Measurements from ENCODE around the gene FOXA3.

Gene FOXA3

DNA sequence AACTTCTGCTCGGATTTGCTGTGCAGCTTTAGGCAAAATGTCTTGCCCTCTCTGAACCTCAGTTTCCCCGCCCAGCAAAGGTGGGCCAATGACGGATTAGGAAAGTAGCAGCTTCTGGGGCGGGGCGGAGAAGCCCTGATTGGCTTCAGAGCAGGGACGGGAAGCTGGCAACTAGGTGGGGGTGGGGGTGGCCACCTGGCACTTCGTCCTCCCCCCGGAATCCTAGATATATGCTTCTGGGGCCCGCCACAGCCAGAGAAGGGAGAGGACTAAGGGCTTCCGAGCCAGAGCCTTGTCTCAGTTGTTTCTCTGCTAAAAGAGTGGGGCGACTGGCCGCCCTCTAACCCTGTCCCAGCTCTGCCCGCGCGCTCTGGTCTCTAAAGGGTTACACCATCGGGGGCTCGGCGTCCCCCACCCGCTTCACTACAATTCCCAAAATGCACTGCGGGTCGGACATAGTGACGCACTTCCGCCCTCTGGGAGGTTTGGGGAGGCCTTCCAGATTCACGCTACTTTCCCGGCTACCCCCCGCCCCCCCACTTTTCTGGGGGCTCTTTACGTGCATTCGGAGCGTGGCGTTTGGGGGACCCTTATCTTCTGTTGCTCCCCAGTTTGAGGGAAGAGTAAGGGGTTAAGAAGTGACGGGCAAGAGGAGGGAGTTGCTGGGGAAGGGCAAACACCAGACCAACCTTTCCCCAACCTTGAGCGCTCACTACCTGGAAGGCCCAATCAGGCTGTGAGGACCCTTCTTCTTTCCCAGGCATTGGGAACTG lies 22.5 kb downstream of the FOXA3 start (continued):
- TF ChIP-seq, protein P1, sequence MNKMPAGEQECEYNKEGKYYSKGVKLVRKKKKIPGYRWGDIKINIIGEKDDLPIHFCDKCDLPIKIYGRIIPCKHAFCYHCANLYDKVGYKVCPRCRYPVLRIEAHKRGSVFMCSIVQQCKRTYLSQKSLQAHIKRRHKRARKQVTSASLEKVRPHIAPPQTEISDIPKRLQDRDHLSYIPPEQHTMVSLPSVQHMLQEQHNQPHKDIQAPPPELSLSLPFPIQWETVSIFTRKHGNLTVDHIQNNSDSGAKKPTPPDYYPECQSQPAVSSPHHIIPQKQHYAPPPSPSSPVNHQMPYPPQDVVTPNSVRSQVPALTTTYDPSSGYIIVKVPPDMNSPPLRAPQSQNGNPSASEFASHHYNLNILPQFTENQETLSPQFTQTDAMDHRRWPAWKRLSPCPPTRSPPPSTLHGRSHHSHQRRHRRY (tag by site-specific recombination; IDR thresholded peaks at IDR 0.05): no peak
- no peak for TF ChIP-seq ZNF654 (tag by site-specific recombination; IDR thresholded peaks at IDR 0.05; ENCODE audit: low read depth)
- no peak for TF ChIP-seq ZNF658 (tag by site-specific recombination; IDR thresholded peaks at IDR 0.05)
- TF ChIP-seq HOXA7 (CRISPR knock-in tag; IDR thresholded peaks at IDR 0.05; ENCODE audit: borderline replicate concordance): no peak
- TF ChIP-seq ZBTB49 (tag by site-specific recombination; IDR thresholded peaks at IDR 0.05; ENCODE audit: low read depth): no peak
- TF ChIP-seq IKZF3 (tag by site-specific recombination; IDR thresholded peaks at IDR 0.05): no peak
- TF ChIP-seq KLF7 (tag by site-specific recombination; IDR thresholded peaks at IDR 0.05; ENCODE audit: borderline replicate concordance): no peak
- TF ChIP-seq ZNF596 (tag by site-specific recombination; IDR thresholded peaks at IDR 0.05): no peak
- TF ChIP-seq, protein P2, sequence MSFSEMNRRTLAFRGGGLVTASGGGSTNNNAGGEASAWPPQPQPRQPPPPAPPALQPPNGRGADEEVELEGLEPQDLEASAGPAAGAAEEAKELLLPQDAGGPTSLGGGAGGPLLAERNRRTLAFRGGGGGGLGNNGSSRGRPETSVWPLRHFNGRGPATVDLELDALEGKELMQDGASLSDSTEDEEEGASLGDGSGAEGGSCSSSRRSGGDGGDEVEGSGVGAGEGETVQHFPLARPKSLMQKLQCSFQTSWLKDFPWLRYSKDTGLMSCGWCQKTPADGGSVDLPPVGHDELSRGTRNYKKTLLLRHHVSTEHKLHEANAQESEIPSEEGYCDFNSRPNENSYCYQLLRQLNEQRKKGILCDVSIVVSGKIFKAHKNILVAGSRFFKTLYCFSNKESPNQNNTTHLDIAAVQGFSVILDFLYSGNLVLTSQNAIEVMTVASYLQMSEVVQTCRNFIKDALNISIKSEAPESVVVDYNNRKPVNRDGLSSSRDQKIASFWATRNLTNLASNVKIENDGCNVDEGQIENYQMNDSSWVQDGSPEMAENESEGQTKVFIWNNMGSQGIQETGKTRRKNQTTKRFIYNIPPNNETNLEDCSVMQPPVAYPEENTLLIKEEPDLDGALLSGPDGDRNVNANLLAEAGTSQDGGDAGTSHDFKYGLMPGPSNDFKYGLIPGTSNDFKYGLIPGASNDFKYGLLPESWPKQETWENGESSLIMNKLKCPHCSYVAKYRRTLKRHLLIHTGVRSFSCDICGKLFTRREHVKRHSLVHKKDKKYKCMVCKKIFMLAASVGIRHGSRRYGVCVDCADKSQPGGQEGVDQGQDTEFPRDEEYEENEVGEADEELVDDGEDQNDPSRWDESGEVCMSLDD (tag by site-specific recombination; IDR thresholded peaks at IDR 0.05): peak; percentile 98
- TF ChIP-seq ZNF138 (tag by site-specific recombination; IDR thresholded peaks at IDR 0.05; ENCODE audit: borderline replicate concordance): no peak
- no peak for TF ChIP-seq ZNF248 (tag by site-specific recombination; IDR thresholded peaks at IDR 0.05)
- peak; percentile 83 for TF ChIP-seq ZBTB17 (tag by site-specific recombination; IDR thresholded peaks at IDR 0.05)
- no peak for TF ChIP-seq ZNF473 (tag by site-specific recombination; IDR thresholded peaks at IDR 0.05)
- no peak for TF ChIP-seq ZNF785 (tag by site-specific recombination; IDR thresholded peaks at IDR 0.05)
- TF ChIP-seq ZNF423 (tag by site-specific recombination; IDR thresholded peaks at IDR 0.05): no peak
- no peak for TF ChIP-seq GLI2 (tag by site-specific recombination; IDR thresholded peaks at IDR 0.05; ENCODE audit: borderline replicate concordance, low read depth)
- no peak for TF ChIP-seq ZNF514 (tag by site-specific recombination; IDR thresholded peaks at IDR 0.05)
- no peak for TF ChIP-seq ZNF132 (tag by site-specific recombination; IDR thresholded peaks at IDR 0.05; ENCODE audit: borderline replicate concordance)
- TF ChIP-seq ZBTB6 (tag by site-specific recombination; IDR thresholded peaks at IDR 0.05): no peak
- TF ChIP-seq ZNF155 (tag by site-specific recombination; IDR thresholded peaks at IDR 0.05): no peak
- TF ChIP-seq ZBTB21 (tag by site-specific recombination; IDR thresholded peaks at IDR 0.05): peak; percentile 95
- no peak for TF ChIP-seq ZNF791 (tag by site-specific recombination; IDR thresholded peaks at IDR 0.05)
- no peak for TF ChIP-seq ZNF10 (tag by site-specific recombination; IDR thresholded peaks at IDR 0.05)
- TF ChIP-seq GFI1B (tag by site-specific recombination; IDR thresholded peaks at IDR 0.05): no peak
- TF ChIP-seq ZNF202 (tag by site-specific recombination; IDR thresholded peaks at IDR 0.05; ENCODE audit: borderline replicate concordance): no peak
- TF ChIP-seq, protein P3, sequence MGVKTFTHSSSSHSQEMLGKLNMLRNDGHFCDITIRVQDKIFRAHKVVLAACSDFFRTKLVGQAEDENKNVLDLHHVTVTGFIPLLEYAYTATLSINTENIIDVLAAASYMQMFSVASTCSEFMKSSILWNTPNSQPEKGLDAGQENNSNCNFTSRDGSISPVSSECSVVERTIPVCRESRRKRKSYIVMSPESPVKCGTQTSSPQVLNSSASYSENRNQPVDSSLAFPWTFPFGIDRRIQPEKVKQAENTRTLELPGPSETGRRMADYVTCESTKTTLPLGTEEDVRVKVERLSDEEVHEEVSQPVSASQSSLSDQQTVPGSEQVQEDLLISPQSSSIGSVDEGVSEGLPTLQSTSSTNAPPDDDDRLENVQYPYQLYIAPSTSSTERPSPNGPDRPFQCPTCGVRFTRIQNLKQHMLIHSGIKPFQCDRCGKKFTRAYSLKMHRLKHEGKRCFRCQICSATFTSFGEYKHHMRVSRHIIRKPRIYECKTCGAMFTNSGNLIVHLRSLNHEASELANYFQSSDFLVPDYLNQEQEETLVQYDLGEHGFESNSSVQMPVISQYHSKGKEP (tag by site-specific recombination; IDR thresholded peaks at IDR 0.05): no peak

All from HEK293 (cell line).